Inferior parietal cortex (tissue), 1 donor: Measurements from ENCODE around the gene ANO2.

ENCODE experiments used
- DNase-seq: peaks from one replicate; pipeline ENCODE4 v3.0.0-alpha.2; 2016; ENCODE audit errors: extremely low spot score

ANO2 gene

DNA sequence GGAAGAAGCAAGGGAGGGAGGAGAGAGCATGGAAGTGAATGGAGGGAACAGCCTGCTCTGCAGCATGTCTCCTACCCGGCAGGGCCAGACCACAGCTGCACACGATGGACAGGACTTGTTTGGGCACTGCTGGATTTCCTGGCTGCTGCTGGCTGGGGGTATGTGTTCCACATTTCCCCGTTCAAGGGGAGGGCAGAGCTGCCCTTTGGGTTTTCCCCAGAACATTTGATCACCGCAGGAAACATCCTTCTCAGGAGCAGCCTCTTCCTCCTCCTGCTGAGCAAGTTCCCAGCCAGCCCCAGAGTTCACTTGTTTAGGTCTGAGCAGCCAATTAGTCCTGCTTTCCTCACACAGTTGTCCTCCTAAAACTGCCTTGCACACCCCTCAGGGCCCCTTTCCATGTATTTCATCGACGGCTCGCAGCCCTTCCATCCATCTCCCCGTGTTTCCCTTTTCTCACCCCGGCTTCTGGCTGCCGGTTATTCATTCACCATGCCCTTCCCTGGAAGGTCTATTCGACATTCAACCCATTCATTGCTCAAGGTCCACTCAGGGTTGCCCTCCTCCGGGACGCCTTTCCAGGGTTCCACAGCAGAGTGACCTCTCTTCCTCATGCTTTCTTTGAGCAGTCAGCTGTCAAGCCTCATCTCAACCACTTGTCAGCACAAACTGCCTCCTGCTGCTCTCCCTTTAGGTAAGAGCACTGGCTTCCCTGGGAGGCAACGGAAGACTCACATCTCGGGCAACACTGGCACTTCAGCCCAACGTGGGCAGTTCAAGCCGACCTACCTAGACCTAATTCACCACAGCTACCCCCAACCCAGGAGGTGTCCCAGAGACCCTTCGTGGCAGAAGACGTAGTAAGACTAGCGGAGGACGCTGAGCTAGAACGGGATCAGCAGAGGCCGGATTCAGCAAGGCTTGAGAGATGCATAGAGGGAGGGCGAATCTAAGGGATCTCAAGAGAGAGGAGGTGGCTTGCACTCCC is 20.1 kb upstream of the ANO2 start:
- DNase-seq = no peak

DNA sequence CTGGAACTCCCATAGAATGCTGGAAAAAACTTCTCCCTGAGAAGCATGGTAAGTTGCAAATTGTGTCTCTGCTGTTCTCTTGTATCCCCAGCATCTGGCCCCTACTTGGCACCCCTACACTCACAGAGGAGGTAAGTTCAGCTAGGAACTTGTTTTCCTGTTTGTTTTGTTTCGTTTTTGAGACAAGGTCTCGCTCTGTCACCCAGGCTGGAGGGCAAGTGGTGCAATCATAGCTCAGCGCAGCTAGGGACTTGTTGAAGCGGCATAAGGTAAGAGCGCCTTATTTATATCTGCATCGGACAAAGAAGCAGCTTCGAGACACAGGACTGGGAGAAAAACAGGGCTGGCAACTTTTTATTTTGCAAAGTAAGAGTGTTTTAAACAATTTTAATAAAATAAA is 18.5 kb upstream of the ANO2 start:
- DNase-seq = no peak

DNA sequence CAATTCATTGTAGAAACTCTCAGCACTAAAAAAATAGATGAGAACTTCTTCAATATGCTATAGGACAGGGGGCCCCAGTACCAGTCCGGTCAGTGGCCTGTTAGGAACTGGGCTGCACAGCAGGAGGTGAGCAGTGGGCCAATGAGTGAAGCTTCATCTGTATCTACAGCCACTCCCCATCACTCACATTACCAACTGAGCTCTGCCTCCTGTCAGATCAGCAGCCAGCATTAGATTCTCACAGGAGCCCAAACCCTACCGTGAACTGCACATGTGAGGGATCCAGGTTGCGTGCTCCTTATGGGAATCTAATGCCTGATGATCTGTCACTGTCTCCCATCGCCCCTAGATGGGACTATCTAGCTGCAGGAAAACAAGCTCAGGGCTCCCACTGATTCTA is 15.7 kb upstream of the ANO2 start:
- no peak for DNase-seq

DNA sequence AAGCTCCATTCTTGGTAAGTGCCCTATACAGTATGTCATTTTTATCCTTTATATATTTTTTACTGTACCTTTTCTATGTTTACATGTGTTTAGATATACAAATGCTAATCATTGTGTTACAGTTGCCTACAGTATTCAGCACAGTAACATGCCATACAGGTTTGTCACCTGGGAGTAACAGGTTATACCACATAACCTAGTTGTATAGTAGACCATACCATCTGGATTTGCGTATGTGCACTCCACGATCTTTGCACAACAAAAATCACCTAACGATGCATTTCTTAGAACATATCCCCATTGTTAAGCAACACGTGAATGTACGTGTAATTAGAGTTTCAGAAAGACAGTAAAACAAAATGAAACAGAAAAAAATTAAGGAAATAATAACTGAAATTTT is 11.9 kb upstream of the ANO2 start:
- DNase-seq = no peak

DNA sequence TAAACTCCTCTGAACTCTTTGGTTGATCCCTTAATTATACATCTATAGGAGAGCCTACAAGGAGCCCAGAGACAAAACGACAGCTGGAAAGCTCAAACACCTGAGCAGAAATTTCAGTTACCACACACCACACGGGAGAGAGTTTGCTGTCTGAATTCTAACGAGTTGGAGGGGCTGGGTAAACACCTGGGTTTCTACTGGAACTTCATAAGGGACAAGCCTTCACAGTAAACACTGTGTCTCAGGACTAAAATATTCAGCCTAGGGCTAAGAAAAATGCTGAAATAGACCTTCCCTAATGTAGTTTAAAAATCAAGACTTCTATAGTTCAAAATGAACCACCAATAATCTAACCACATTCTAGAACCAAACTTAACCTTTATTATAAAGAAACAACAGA is 9.6 kb upstream of the ANO2 start:
- DNase-seq = no peak

DNA sequence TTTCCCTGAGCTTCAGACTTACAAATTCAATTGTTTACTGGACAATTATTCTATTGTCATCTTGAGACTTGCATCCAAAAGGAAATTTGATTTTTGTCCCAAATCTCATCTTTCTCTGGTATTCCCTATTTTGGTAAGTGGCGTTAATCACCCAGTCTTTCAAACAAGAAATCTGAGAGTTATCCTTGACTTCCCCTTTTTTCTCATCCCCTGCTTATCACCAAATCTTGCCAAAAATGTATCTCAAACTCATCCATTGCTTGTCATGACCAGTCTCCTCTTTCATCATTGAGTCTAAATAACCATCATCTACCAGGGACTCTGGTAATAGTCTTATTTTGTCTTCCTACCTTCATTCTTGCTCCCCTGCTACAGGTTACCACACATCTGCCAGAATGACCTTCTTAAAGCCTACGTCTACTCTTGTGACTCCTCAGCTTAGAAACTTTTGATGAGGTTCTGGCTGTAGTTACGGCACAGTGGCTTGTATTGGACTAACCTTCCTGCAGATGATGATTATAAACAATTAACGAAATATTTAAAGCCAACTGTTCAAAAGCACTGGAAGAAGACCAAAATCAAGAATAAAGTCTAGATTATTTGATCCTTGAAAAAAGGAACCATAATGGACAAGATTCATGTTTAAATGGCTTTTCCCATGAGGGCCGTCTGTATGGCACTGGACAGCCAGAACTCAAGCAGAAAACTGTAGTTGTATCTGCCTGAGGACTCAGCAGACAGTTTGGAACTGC is 9.0 kb upstream of the ANO2 start:
- no peak for DNase-seq

DNA sequence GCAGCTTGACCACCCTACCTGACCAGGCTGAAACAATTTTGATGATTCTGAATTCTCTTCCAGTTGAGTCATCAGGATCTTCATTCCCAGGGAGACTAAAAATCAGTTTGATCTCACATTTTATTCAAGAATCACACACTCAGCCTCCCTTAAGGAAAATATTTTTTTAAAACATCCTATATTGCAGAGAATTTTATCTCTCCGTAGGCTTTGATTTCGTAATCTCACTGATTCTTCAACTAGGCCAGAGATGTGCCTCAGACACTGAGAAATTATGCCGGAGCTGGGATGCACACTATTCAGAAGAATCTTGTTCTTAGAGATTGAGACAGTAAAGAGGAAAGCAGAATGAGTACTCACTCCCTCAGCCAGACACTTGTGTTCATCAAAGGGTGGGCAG is 7.0 kb upstream of the ANO2 start:
- no peak for DNase-seq

DNA sequence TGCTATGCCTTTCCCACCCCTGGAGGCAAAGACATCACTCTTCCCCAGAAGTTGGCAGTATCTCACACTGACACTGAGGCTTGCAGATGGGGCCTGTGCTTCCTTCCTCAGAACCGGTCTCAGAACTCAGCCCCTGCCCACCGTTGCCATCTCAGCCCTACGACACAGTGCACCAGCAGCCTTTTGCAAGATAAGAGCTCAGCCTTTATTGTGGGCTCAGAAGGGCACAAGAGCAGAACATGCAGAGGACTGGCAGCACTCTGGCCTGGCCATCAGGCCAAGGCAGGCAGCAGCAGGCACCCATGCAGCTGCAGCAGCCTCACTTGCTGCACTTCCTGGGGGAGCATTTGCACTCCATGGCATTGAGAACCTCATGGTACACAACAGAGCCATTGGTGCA is 3.6 kb upstream of the ANO2 start:
- no peak for DNase-seq

DNA sequence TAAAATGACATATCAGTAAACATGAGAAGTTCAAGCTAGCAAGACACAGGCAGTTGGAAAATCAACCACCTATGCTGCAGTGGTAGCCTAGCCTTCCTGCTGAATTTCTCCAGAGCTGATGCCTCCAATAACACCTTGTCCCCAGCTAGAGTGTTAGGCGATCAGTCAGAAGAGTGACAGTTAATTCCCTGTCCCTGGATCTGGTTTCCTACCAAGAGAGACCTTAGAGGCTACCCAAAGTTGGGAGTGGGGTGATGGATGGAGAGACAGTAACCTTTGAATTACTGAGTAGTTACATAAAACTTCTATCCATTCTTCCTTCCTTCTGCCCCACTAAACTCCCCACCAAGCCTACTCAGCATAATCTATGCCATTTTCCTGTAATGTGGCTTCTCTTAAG is 1.9 kb upstream of the ANO2 start:
- no peak for DNase-seq

DNA sequence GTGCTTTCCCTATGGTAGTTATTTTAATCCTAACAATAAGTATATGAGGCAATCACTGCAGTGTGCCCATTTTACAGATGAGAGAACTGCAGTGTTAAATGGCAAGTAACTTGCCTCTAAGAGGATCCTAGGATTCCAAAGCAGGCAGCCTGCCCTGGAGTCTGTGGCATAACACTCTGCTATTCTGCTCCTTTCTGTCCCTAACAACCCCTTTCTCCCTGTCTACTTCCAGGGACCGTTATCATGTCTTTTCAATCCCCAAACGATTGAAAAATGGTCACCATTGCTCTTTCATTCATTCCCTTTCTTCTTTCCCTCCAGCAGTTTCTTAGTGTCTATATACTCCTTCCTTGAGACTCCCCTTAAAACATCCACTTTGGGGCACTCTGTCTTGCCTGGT is 1.3 kb upstream of the ANO2 start:
- DNase-seq = no peak

DNA sequence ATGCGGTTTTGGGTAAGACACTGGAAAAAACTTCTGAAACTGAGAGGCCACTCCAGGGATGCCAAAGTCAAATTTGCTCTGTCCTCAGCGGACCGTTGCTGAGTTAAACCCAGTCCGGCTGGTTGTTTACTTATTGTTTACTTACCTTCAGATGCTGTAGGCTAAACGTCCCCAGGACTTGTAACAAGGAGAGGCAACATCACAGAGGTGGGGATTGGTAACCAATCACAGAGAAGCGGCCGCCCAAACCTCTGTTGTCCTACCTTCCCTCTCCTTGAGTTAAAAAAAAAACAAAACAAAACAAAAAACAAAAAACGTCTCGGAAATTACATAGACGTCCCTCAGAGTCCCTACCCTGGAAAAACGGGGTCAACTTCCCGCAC is 380 bp downstream of the ANO2 start:
- DNase-seq = no peak

DNA sequence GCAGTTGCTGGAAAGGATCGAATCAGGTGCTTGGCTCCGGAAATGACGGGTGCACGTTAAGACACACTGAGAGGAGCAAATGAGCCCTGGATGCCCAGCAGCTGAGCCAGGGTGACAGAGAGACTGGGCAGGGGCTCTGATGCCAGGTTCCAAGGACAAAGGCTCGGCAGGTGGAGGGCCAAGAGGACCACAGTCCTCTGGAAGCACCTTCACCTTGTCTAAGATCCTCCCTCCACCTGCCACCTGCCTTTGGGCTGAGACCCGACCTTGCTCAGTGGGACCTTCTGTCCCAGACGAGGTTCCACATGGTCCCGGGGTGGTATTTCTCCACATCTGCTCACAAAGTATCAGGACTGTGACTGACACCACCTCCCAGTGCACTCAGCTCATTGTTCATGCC is 1.0 kb downstream of the ANO2 start:
- no peak for DNase-seq

DNA sequence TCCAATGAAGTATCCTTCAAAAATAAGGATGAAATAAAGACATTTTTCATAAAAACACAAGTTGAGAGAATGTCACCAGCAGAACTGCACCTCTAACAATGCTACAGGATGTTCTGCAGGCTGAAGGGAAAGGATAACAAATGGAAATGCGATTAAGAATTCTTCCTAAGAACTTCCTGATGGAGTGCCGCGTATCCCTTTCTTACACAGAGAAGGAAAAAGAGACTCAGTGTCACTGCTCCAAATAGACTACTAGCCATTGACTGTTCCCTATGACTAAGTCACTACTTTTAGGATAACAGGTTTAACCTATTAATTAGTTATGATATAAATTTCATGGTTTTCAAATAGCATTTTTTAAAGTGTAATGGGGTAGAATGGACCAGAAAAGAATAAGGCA is 3.2 kb downstream of the ANO2 start:
- DNase-seq = no peak

DNA sequence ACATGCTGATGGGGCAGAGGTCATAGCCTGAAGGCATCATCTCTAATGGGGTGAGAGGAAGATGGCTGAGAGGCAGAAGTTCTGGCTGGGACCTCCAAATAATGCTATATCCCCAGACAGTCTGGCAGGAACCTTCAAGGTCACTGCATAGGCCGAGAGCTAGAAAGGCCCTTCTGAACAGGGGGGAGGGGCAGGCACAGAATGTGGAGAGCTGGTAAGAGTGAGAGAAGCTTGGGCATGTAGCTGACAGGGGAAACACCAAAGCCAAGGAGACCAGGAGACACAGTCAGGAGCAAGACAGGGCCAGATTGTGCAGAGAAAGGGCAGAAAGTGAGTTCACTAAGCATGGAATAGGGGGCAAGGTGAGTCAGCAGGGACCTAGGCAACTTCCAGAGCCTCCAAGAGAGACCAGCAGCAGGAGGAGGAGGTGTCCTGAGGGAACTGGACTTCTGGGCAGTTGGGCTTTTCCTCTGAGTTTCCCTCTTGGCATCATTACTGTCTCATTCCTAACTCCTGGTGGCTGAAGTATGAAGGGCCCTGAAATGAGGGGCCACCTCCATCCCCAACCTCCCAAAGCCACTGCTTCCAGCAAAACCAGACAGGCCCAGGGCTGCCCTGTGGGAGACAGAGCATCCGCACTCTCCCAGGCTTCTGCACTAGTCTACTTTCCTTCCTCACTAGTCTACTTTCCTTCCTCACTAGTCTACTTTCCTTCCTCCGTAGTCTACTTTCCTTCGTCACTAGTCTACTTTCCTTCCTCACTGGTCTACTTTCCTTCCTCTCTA is 17.1 kb downstream of the ANO2 start:
- no peak for DNase-seq

DNA sequence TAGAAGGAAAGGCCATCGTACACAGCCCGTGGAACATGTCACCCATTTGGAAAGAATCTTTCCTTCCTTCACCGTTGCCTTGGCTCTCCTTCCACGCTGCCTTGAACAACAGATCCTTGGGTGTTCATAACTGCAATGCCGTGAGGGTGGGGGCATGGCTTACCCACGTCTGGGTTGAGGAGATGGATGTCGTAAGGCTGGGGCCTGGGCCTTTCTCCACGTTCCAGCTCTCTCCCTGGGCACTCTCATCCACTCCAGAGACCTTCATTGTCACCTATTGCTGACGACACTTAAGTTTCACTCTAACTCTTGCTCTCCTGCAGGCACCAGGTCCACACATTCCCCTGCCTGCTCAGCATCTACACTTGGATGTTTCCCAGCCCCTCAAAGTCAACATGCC is 19.4 kb downstream of the ANO2 start:
- DNase-seq = no peak

DNA sequence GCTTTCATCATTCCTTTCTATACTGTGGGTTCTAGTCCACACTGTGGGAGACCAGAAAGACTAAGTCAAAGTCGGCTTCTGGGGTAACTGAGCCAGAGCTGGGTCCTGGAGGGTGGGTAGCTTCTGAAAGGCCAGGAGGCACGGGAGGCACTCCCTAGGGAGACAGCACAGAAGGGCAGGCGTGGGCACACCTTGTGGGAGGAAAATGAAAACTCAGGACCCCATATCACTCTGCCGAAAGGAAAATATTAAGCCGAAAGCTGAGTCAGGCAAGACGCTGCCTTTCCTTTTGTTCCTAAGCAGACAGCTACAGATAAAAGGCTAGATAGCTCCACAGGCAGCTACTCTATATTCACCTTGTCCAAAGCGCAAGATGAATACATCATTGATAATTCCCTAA is 20.7 kb downstream of the ANO2 start:
- DNase-seq = no peak

DNA sequence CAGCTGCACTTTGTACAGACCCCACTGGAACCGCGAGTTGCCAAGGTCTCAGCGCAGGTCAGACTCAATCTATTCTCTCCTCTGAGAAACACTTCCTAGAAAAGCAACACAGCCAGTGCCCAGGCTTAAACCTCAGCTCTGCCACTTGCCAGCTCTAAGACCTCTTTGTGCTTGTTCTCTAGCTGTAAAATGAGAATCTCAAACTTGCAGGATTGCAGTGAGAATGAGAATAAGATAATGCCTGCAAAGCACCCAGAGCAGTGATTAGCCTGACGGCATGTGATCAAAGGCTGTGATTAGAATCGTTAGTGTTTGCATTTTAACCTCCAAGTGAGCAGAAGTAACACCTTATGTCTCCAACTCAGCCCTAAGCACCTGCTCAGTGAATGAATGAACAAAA is 21.3 kb downstream of the ANO2 start:
- peak; percentile 2 for DNase-seq

DNA sequence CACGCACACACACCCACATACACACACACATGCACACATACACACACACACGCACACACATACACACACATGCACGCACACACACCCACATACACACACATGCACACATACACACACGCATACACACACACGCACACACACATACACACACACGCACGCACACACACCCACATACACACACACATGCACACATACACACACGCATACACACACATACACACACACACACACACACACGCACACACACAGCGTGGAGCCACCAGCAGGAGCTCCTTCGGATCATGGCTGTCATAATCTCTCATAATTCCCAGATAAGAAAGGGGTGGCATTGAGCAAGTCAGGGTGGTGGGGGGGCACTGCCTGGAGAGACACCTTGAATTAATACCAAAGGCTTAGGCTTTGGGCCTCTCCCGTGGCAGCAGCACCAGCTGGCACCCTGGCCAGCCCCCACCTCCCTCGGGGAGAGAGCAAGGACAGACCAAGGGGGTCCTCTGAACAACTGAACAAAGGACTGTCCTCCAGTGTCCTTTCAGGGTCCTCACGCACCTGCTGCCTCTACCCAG is 21.9 kb downstream of the ANO2 start:
- DNase-seq = no peak

DNA sequence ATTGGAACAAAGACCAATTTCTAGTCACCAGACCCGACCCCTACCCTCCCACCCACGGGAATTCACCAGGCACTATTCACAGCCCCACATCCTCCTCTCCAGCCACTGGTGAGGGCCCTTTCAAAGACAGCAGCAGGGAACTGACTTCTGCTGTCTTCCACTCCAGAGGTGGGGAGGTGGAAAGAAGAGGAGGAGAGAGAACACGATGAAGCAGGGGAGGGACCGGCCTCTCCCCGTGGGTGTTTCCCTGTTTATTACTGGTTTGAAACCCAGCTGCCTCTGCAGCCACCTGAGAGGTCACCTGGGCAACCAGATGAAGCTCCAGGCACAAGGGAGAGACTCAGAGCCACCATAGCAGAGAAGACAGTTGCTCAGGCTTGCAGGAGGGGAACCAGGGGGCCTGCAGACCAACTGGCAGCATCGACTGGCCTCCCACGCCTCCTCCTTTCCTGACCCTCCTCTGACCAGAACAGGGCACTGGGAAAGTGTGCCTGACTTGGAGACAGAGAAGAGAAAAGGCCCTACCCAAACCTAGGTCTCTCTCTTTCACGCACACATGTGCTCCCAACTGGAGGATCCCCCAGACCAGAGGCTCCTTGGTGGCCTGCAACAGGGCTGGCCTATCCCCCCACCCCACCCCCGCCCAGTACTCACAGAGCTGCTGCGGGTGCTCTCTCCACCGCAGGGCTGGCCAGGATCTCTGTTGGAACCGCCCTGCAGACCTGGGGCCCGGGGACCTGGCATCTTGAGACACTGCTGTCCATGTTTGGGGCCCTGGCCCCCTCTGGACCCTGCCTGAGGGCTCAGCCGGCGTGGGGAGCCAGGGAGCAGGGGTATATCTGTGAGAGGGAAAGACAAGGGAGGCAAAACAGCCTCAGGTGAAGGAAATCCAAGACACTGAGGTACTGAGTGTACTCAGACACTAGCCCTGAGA is 22.8 kb downstream of the ANO2 start:
- DNase-seq = no peak

DNA sequence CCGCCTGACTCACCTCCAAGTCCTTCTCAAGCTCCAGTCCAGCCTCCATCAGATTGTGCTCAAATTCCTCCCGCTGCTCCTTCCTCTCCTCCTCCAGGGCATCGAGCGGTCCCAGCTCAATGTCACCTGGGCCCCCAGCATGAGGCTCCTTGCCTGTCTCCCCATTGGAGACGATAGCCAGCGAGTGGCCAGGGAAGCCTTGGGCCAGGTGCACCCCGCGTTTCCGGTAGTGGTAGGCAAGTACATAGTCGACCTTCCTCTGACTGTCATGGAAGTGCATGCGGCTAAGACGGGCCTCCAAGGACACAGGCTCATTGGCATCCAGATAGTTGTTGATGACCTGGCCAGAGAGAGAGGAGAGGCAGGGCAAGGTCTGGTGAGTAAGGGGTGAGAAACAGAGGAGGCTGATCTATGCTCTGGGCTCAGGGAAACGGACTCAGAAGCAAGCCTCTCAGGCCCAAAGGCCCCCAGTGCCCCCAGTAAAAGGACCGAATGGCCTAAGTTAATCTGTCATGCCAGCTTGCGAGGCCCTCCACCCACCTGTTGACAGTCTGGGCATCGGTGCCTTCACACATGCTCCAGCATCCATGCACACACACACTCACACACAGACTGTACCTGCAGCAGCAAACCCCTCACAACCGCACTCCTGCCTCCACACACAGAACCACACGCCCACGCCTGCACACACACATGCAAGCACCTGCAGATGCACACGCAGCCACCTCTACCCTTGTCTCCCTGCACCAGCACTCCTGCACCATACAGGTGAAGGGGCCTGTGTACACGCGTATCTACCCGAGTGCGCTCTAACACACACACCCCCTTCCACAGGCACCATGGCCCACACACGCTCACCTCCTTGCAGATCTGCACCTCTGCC is 23.8 kb downstream of the ANO2 start:
- no peak for DNase-seq
